ENCODE data around the gene CHRM2.

DNA sequence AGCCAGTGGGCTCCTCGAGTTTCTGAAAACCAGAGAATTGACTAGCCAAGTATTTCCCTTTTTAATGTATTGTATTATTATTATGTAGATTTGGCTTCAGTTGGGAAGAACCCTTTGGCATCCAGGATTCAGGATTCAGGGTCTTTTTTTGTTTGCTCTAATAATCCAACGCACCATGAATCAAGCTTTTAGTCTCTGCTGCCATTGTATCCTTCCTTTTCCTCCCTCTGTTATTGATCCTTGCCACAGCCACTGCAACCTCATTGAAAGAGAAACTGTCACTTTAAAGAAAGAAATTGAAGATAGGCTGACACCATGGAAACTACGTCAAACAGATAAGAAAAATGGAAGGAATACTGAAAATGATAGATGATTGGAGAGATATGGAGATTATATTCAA, 150.0 kb downstream of the CHRM2 start:
- TF ChIP-seq POLR2A (IDR thresholded peaks at IDR 0.05) = no peak
- TF ChIP-seq, protein P1, sequence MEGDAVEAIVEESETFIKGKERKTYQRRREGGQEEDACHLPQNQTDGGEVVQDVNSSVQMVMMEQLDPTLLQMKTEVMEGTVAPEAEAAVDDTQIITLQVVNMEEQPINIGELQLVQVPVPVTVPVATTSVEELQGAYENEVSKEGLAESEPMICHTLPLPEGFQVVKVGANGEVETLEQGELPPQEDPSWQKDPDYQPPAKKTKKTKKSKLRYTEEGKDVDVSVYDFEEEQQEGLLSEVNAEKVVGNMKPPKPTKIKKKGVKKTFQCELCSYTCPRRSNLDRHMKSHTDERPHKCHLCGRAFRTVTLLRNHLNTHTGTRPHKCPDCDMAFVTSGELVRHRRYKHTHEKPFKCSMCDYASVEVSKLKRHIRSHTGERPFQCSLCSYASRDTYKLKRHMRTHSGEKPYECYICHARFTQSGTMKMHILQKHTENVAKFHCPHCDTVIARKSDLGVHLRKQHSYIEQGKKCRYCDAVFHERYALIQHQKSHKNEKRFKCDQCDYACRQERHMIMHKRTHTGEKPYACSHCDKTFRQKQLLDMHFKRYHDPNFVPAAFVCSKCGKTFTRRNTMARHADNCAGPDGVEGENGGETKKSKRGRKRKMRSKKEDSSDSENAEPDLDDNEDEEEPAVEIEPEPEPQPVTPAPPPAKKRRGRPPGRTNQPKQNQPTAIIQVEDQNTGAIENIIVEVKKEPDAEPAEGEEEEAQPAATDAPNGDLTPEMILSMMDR (IDR thresholded peaks at IDR 0.05) = no peak

All from thyroid gland (tissue), 4 donors.